OCI-LY7 (cell line): Measurements from ENCODE around the gene RAB6B. TPM values are rescaled to one million over a fixed set of nuclear protein-coding genes. Genes with fewer than 3 reads are reported as not detected.

Experiments
- BruUV-seq: library from RNA; stranded (reverse); fragments of 400-500 nt; replicated peaks from 2 replicates; lab custom pipeline; 2021; lab: Mats Ljungman, UMichigan
- CTCF ChIA-PET: fragments of 300-600 bp; sonication (Branson Sonifier 250); formaldehyde crosslinking; loops from one replicate; lab custom pipeline; 2022; ENCODE audit warnings: antibody characterized with exemption; ENCODE audit not compliant: unreplicated experiment; lab: Charles Lee
- POLR2A ChIA-PET: fragments of 300-600 bp; sonication (Branson Sonifier 250); formaldehyde crosslinking; loops from one replicate; lab custom pipeline; 2022; ENCODE audit warnings: antibody characterized with exemption; lab: Charles Lee
- DNase-seq: peaks from one replicate; pipeline ENCODE4 v3.0.0-alpha.2; 2015; ENCODE audit warnings: low spot score
- H2AFZ ChIP-seq: fragments of 200-600 bp; sonication (generic), shearing (Covaris generic); 2 replicates; pipeline ENCODE4 v1.6.1; 2014; ENCODE audit warnings: mild to moderate bottlenecking, antibody characterized with exemption, low read length, moderate library complexity
- H3K27ac ChIP-seq: fragments of 200-600 bp; sonication (generic); 2 replicates; pipeline ENCODE4 v1.5.1; 2014; ENCODE audit warnings: mixed run types, low read depth, mild to moderate bottlenecking, moderate library complexity, low read length, inconsistent platforms; ENCODE audit not compliant: poor library complexity, severe bottlenecking
- H3K36me3 ChIP-seq: fragments of 200-600 bp; sonication (generic); 2 replicates; pipeline ENCODE4 v1.6.1; 2014; ENCODE audit warnings: mild to moderate bottlenecking, antibody characterized with exemption, low read length, moderate library complexity, mixed read lengths; ENCODE audit not compliant: insufficient read depth
- H3K4me1 ChIP-seq: fragments of 200-600 bp; sonication (generic); 2 replicates; pipeline ENCODE4 v1.5.1; 2014; ENCODE audit warnings: mild to moderate bottlenecking, low read length; ENCODE audit not compliant: insufficient read depth, poor library complexity, severe bottlenecking
- H3K4me2 ChIP-seq: fragments of 200-600 bp; sonication (generic); 2 replicates; pipeline ENCODE4 v1.6.1; 2014; ENCODE audit warnings: mild to moderate bottlenecking, low read length
- H3K4me3 ChIP-seq: fragments of 200-600 bp; sonication (generic); 2 replicates; pipeline ENCODE4 v1.5.1; 2014; ENCODE audit warnings: mild to moderate bottlenecking, low read depth, low read length; ENCODE audit not compliant: poor library complexity, severe bottlenecking
- H3K79me2 ChIP-seq: fragments of 200-600 bp; sonication (generic); 2 replicates; pipeline ENCODE4 v1.6.1; 2016; ENCODE audit warnings: low read depth, mild to moderate bottlenecking, low read length, moderate library complexity, mixed read lengths; ENCODE audit not compliant: insufficient read depth
- H3K9me2 ChIP-seq: fragments of 200-600 bp; sonication (generic); 2 replicates; pipeline ENCODE4 v1.6.1; 2016; ENCODE audit warnings: mild to moderate bottlenecking, low read length, mixed read lengths; ENCODE audit not compliant: insufficient read depth
- H3K9me3 ChIP-seq: fragments of 200-600 bp; sonication (generic); 2 replicates; pipeline ENCODE4 v1.6.1; 2014; ENCODE audit warnings: mild to moderate bottlenecking, mixed run types, low read length, mixed read lengths
- H4K20me1 ChIP-seq: fragments of 200-600 bp; sonication (generic); 2 replicates; pipeline ENCODE4 v1.6.1; 2014; ENCODE audit warnings: mild to moderate bottlenecking, antibody characterized with exemption, low read length, moderate library complexity, mixed read lengths; ENCODE audit not compliant: insufficient read depth
- CTCF ChIP-seq: fragments of 200-600 bp; sonication (generic); conservative IDR thresholded peaks from 2 replicates; pipeline ENCODE4 v1.5.1; 2014; ENCODE audit warnings: mild to moderate bottlenecking, antibody characterized with exemption, low read length, moderate library complexity, mixed read lengths
- EZH2phosphoT487 ChIP-seq: fragments of 200-600 bp; sonication (generic); IDR thresholded peaks from 2 replicates; pipeline ENCODE4 v1.6.1; 2018; ENCODE audit warnings: low read depth, borderline replicate concordance, mild to moderate bottlenecking, mixed run types, antibody characterized with exemption, low read length, moderate library complexity, mixed read lengths
- intact Hi-C: fragments of 100-400 bp; cut with micrococcal nuclease; formaldehyde crosslinking; loops from one replicate; pipeline ENCODE4 v1.10.0; 2022; ENCODE audit not compliant: unreplicated experiment
- total RNA-seq, 2 experiments: library from RNA; depleted of rRNA in 1 of 2; stranded (reverse); fragments of >200 nt in 1 of 2; shearing (Covaris generic) in 1 of 2; gene quantifications; 2 replicates each; pipeline ENCODE4 v1.2.3, GENCODE V29; 2014 to 2022

The RAB6B gene
- total RNA-seq, 2 experiments from 2014 or later: not detected

- Histone ChIP-seq H3K4me2 (no peak overlapping the region), H3K27ac (no peak overlapping the region), H3K4me1 (no peaks in the 10 kb centered on the region), H3K36me3 (no peaks in the 10 kb centered on the region), H3K79me2 (no peaks in the 10 kb centered on the region), H3K4me3 (no peak overlapping the region), H4K20me1 (no peaks in the 10 kb centered on the region), H3K9me2 (no peaks in the 10 kb centered on the region), H3K9me3 (no peaks in the 10 kb centered on the region), H2AFZ (no peak overlapping the region)
- intact Hi-C loops: loop anchor here (10.0 kb wide), 1 partner anchor 280 kb away; no protein-coding TSS in a partner anchor
- POLR2A ChIA-PET: no interaction called here
- no TSS peak for BruUV-seq
- CTCF ChIA-PET: no interaction called here
- no peak for TF ChIP-seq EZH2phosphoT487
- no peak for TF ChIP-seq CTCF
- DNase-seq: no peak
Observed at GRCh38 chr3:133934996-133935842, 39.5 kb upstream of the RAB6B start.

- no peaks in the 10 kb centered on the region for H3K9me3 ChIP-seq
- H3K27ac ChIP-seq: no peak overlapping the region
- H2AFZ ChIP-seq: no peak overlapping the region
- DNase-seq: no peak
- H3K4me1 ChIP-seq: no peaks in the 10 kb centered on the region
- no peaks in the 10 kb centered on the region for H3K9me2 ChIP-seq
- H3K36me3 ChIP-seq: no peaks in the 10 kb centered on the region
- CTCF ChIA-PET: no interaction called here
- BruUV-seq: no TSS peak
- H3K4me3 ChIP-seq: no peak overlapping the region
- no peak for TF ChIP-seq EZH2phosphoT487
- TF ChIP-seq CTCF: no peak
- no peaks in the 10 kb centered on the region for H3K79me2 ChIP-seq
- intact Hi-C loops: loop anchor here (10.0 kb wide), 1 partner anchor 280 kb away; no protein-coding TSS in a partner anchor
- no peak overlapping the region for H3K4me2 ChIP-seq
- POLR2A ChIA-PET: no interaction called here
- no peaks in the 10 kb centered on the region for H4K20me1 ChIP-seq
Observed at GRCh38 chr3:133934073-133934970, 38.6 kb upstream of the RAB6B start.
